Fibroblast of villous mesenchyme (primary cell): Measurements from ENCODE around the gene CTPS1. TPM values are rescaled to one million over a fixed set of nuclear protein-coding genes. Genes with fewer than 3 reads are reported as not detected.

Experiments
- DNase-seq: peaks from one replicate; pipeline ENCODE4 v3.0.0-alpha.2; 2010; ENCODE audit warnings: low read depth
- H3K4me3 ChIP-seq: 2 replicates; pipeline ENCODE4 v1.5.1; 2011; ENCODE audit warnings: low read depth, mild to moderate bottlenecking, low read length
- total RNA-seq: library from RNA; depleted of rRNA; stranded (reverse); fragments of >200 nt; gene quantifications from 2 replicates; pipeline ENCODE4 v1.2.3, GENCODE V29; 2012
- TF ChIP-seq, protein P1 (sequence below): IDR thresholded peaks from 2 replicates; pipeline ENCODE4 v1.5.1; 2012; ENCODE audit warnings: low read depth, mild to moderate bottlenecking, low read length; ENCODE audit not compliant: insufficient read depth

The CTPS1 gene
- total RNA-seq, 1 donor: 42.3 TPM

DNA sequence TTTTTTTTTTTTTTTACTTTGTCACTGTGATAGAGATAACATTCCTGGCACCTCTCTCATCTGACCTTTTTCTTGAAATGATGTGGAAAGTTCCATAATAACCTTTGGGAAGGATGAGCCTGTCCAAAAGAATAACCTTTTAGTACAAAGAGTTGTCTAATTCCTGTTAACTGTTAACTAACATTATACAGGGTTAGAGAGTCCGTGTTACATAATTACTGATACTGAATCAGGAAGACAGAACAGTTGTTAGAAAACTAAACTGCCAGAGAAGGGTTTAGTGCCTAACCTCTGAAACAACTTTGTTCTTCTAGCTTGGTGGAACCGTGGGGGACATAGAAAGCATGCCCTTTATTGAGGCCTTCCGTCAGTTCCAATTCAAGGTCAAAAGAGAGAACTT is 8.8 kb downstream of the CTPS1 start:
- no peak overlapping the region for H3K4me3 ChIP-seq
- DNase-seq: no peak
- TF ChIP-seq, protein P1, sequence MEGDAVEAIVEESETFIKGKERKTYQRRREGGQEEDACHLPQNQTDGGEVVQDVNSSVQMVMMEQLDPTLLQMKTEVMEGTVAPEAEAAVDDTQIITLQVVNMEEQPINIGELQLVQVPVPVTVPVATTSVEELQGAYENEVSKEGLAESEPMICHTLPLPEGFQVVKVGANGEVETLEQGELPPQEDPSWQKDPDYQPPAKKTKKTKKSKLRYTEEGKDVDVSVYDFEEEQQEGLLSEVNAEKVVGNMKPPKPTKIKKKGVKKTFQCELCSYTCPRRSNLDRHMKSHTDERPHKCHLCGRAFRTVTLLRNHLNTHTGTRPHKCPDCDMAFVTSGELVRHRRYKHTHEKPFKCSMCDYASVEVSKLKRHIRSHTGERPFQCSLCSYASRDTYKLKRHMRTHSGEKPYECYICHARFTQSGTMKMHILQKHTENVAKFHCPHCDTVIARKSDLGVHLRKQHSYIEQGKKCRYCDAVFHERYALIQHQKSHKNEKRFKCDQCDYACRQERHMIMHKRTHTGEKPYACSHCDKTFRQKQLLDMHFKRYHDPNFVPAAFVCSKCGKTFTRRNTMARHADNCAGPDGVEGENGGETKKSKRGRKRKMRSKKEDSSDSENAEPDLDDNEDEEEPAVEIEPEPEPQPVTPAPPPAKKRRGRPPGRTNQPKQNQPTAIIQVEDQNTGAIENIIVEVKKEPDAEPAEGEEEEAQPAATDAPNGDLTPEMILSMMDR: no peak

GRCh38 chr1:40989066-40989465 is 9.6 kb downstream of the CTPS1 start:
- H3K4me3 ChIP-seq: no peak overlapping the region
- DNase-seq: no peak
- TF ChIP-seq, protein P1: no peak

DNA sequence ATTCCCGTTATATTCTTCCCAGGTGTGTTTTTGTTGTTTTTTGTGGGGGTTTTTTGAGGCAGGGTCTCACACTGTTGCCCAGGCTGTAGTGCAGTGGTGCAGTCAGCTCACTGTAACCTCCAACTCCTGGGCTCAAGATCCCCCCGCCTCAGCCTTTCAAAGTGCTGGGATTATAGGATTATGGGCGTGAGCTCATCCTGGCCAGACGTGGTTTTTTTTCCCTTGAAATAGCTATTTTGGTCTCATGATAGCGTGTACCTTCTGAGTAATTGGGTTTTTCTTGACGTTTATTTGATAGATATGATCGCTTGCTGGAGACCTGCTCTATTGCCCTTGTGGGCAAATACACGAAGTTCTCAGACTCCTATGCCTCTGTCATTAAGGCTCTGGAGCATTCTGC is 17.6 kb downstream of the CTPS1 start:
- TF ChIP-seq, protein P1: no peak
- DNase-seq: peak; percentile 83
- H3K4me3 ChIP-seq: no peak overlapping the region

DNA sequence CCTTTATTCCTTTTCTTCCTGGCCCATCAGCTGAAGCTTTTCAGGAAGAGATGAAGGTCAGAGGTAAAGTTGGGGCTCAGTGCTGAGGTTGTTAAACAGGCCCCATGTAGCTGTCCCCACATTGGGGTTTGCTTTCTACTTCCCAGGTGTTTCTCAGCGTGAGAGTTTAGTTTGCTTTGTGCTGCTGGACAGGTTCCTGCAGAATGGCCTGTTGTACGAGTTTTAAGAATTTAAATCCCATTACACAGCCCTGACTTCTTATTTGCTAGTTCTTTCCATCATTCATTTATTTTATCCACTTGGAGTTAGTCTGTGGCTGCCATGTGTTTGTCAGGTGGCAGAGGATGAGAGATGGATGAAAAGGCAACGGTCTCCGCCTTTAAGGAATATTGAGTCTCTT is 19.2 kb downstream of the CTPS1 start:
- no peak overlapping the region for H3K4me3 ChIP-seq
- no peak for DNase-seq
- TF ChIP-seq, protein P1: no peak

- no peak for DNase-seq
Measured at GRCh38 chr1:41003127-41003639, 23.7 kb downstream of the CTPS1 start.

GRCh38 chr1:41003640-41004220 is 24.2 kb downstream of the CTPS1 start:
- peak; percentile 99 for DNase-seq
- H3K4me3 ChIP-seq: no peak overlapping the region
- TF ChIP-seq, protein P1: peak; percentile 58

More at GRCh38 chr1:41003127-41003639, 23.7 kb downstream of the CTPS1 start:
- H3K4me3 ChIP-seq: no peak overlapping the region
- TF ChIP-seq, protein P1: no peak

- TF ChIP-seq, protein P1: no peak
- no peak for DNase-seq
- H3K4me3 ChIP-seq: no peak overlapping the region
Measured at GRCh38 chr1:41005876-41006275, 26.4 kb downstream of the CTPS1 start.
